Trophoblast cell (in vitro differentiated cells and primary cell): ENCODE data around the gene SKI.

Experiments
- DNase-seq, 2 donors: peaks; one replicate each; pipeline ENCODE4 v3.0.0-alpha.2; 2016
- H2AFZ ChIP-seq: 2 replicates; pipeline ENCODE4 v1.6.1; 2013; ENCODE audit warnings: low read length, moderate library complexity, mild to moderate bottlenecking; ENCODE audit not compliant: insufficient read depth, poor library complexity
- H2AK5ac ChIP-seq: 2 replicates; pipeline ENCODE4 v1.6.1; 2013; ENCODE audit warnings: mild to moderate bottlenecking, low read length
- H2BK120ac ChIP-seq: 2 replicates; pipeline ENCODE4 v1.6.1; 2013; ENCODE audit warnings: low read length, mild to moderate bottlenecking, moderate library complexity; ENCODE audit not compliant: insufficient read depth, poor library complexity
- H2BK12ac ChIP-seq: 2 replicates; pipeline ENCODE4 v1.6.1; 2013; ENCODE audit warnings: mild to moderate bottlenecking, low read length, moderate library complexity
- H2BK5ac ChIP-seq: 2 replicates; pipeline ENCODE4 v1.6.1; 2013; ENCODE audit warnings: low read length, low read depth, moderate library complexity, mild to moderate bottlenecking; ENCODE audit not compliant: poor library complexity
- H3K14ac ChIP-seq: 2 replicates; pipeline ENCODE4 v1.6.1; 2013; ENCODE audit warnings: mild to moderate bottlenecking, low read length
- H3K18ac ChIP-seq: 2 replicates; pipeline ENCODE4 v1.6.1; 2013; ENCODE audit warnings: mild to moderate bottlenecking, low read length
- H3K23ac ChIP-seq: 2 replicates; pipeline ENCODE4 v1.6.1; 2013; ENCODE audit warnings: low read length
- H3K27ac ChIP-seq: 2 replicates; pipeline ENCODE4 v1.5.1; 2013; ENCODE audit warnings: low read depth, mild to moderate bottlenecking, inconsistent platforms, low read length, moderate library complexity
- H3K27me3 ChIP-seq: 2 replicates; pipeline ENCODE4 v1.6.1; 2013; ENCODE audit warnings: inconsistent platforms, mild to moderate bottlenecking, low read length, moderate library complexity; ENCODE audit not compliant: insufficient read depth
- H3K36me3 ChIP-seq, 2 experiments: 1 replicate in 1 of 2; 2 replicates in 1 of 2; pipeline ENCODE4 v1.6.1; 2013; ENCODE audit warnings: low read length in 2 of 2, mild to moderate bottlenecking in 2 of 2, moderate library complexity in 1 of 2; ENCODE audit not compliant: insufficient read depth in 2 of 2, control insufficient read depth in 1 of 2
- H3K4ac ChIP-seq: 2 replicates; pipeline ENCODE4 v1.6.1; 2013; ENCODE audit warnings: low read depth, mild to moderate bottlenecking, low read length, moderate library complexity
- H3K4me1 ChIP-seq, 2 experiments: 1 replicate in 1 of 2; 2 replicates in 1 of 2; pipeline ENCODE4 v1.6.1; 2013; ENCODE audit warnings: low read length in 2 of 2, mild to moderate bottlenecking in 2 of 2, moderate library complexity in 1 of 2; ENCODE audit not compliant: insufficient read depth in 2 of 2, control insufficient read depth in 1 of 2
- H3K4me2 ChIP-seq: 2 replicates; pipeline ENCODE4 v1.6.1; 2013; ENCODE audit warnings: inconsistent platforms, mild to moderate bottlenecking, low read length, moderate library complexity
- H3K4me3 ChIP-seq: 2 replicates; pipeline ENCODE4 v1.5.1; 2013; ENCODE audit warnings: mild to moderate bottlenecking, low read depth, low read length, inconsistent platforms
- H3K79me1 ChIP-seq: one replicate; pipeline ENCODE4 v1.6.1; 2013; ENCODE audit warnings: low read length
- H3K79me2 ChIP-seq: 2 replicates; pipeline ENCODE4 v1.6.1; 2013; ENCODE audit warnings: low read length, mild to moderate bottlenecking; ENCODE audit not compliant: control insufficient read depth, insufficient read depth, poor library complexity
- H3K9ac ChIP-seq: 2 replicates; pipeline ENCODE4 v1.6.1; 2013; ENCODE audit warnings: mild to moderate bottlenecking, low read length
- H3K9me3 ChIP-seq: 2 replicates; pipeline ENCODE4 v1.6.1; 2013; ENCODE audit warnings: low read depth, mild to moderate bottlenecking, control low read depth, inconsistent platforms, low read length; ENCODE audit not compliant: insufficient read depth
- H4K12ac ChIP-seq: 2 replicates; pipeline ENCODE4 v1.6.1; 2013; ENCODE audit warnings: low read depth, mild to moderate bottlenecking, low read length, moderate library complexity
- H4K8ac ChIP-seq: 2 replicates; pipeline ENCODE4 v1.6.1; 2013; ENCODE audit warnings: low read depth, mild to moderate bottlenecking, low read length, moderate library complexity
- H4K91ac ChIP-seq: one replicate; pipeline ENCODE4 v1.6.1; 2013; ENCODE audit warnings: low read depth, mild to moderate bottlenecking, low read length, moderate library complexity
- WGBS: extraction: QIAGEN DNeasy Blood & Tissue Kit; methylation state at CpG from one replicate; pipeline ENCODE4 v1.1.7; 2013; ENCODE audit warnings: missing lambda C conversion rate; ENCODE audit not compliant: insufficient read length, insufficient coverage; ENCODE audit errors: extremely low coverage; 5-methylcytosine and 5-hydroxymethylcytosine counted together

Gene SKI

GRCh38 chr1:2270260-2271100 is 42.4 kb downstream of the SKI start:
- no peaks in the 10 kb centered on the region for H3K9me3 ChIP-seq
- peaks cover 20 to 31% of the 10 kb centered on the region in 2 experiments for H3K4me1 ChIP-seq
- no peak for DNase-seq

GRCh38 chr1:2271211-2271721 is 43.1 kb downstream of the SKI start:
- Histone ChIP-seq H3K4ac (peak overlapping the region; percentile 41), H3K36me3 (peaks cover 0 to 5% of the 10 kb centered on the region in 2 experiments), H2BK12ac (no peak overlapping the region), H3K79me1 (no peaks in the 10 kb centered on the region), H3K4me3 (no peak overlapping the region), H3K23ac (no peak overlapping the region), H3K79me2 (peaks cover 34% of the 10 kb centered on the region), H3K14ac (no peak overlapping the region), H3K9me3 (no peaks in the 10 kb centered on the region), H4K91ac (no peak overlapping the region), H2BK5ac (no peak overlapping the region), H2BK120ac (no peak overlapping the region), H4K8ac (no peak overlapping the region), H3K18ac (no peak overlapping the region), H3K27ac (no peak overlapping the region), H3K4me1 (peaks cover 27 to 38% of the 10 kb centered on the region in 2 experiments), H3K4me2 (no peak overlapping the region), H3K27me3 (no peaks in the 10 kb centered on the region), H4K12ac (no peak overlapping the region), H2AFZ (no peak overlapping the region), H3K9ac (no peak overlapping the region), H2AK5ac (no peak overlapping the region)
- DNase-seq: no peak
- no CpG with 5 or more reads among the region's 25 CpGs for WGBS

More at GRCh38 chr1:2270260-2271100, 42.4 kb downstream of the SKI start:
- no peak overlapping the region for H3K4me3 ChIP-seq
- H3K79me1 ChIP-seq: no peaks in the 10 kb centered on the region
- no peak overlapping the region for H3K9ac ChIP-seq
- no peak overlapping the region for H2BK12ac ChIP-seq
- H4K91ac ChIP-seq: no peak overlapping the region
- H3K4me2 ChIP-seq: no peak overlapping the region
- H3K18ac ChIP-seq: peak overlapping the region; percentile 38
- peak overlapping the region; percentile 41 for H3K4ac ChIP-seq
- H4K12ac ChIP-seq: no peak overlapping the region
- H2BK5ac ChIP-seq: no peak overlapping the region
- no peak overlapping the region for H3K23ac ChIP-seq
- H2AK5ac ChIP-seq: no peak overlapping the region
- no peaks in the 10 kb centered on the region for H3K27me3 ChIP-seq
- no peak overlapping the region for H2BK120ac ChIP-seq
- peaks cover 36% of the 10 kb centered on the region for H3K79me2 ChIP-seq
- no peak overlapping the region for H3K14ac ChIP-seq
- no peak overlapping the region for H2AFZ ChIP-seq
- WGBS: no CpG with 5 or more reads among the region's 27 CpGs
- H3K36me3 ChIP-seq: peaks cover 0 to 5% of the 10 kb centered on the region in 2 experiments
- no peak overlapping the region for H3K27ac ChIP-seq
- H4K8ac ChIP-seq: no peak overlapping the region

GRCh38 chr1:2271841-2272655 is 43.9 kb downstream of the SKI start:
- Histone ChIP-seq H3K79me2 (peaks cover 36% of the 10 kb centered on the region), H3K9ac (no peak overlapping the region), H4K91ac (no peak overlapping the region), H3K23ac (no peak overlapping the region), H4K12ac (no peak overlapping the region), H3K79me1 (no peaks in the 10 kb centered on the region), H3K4me3 (no peak overlapping the region), H3K9me3 (no peaks in the 10 kb centered on the region), H3K27me3 (no peaks in the 10 kb centered on the region), H3K4me2 (no peak overlapping the region), H4K8ac (no peak overlapping the region), H3K18ac (peak overlapping the region; percentile 43), H3K4me1 (peaks cover 27 to 39% of the 10 kb centered on the region in 2 experiments), H2AK5ac (no peak overlapping the region), H2AFZ (no peak overlapping the region), H2BK12ac (no peak overlapping the region), H3K27ac (no peak overlapping the region), H3K14ac (no peak overlapping the region), H3K36me3 (peaks cover 0 to 4% of the 10 kb centered on the region in 2 experiments), H3K4ac (peak overlapping the region; percentile 58), H2BK120ac (no peak overlapping the region), H2BK5ac (no peak overlapping the region)
- WGBS: no CpG with 5 or more reads among the region's 23 CpGs
- DNase-seq: no peak

GRCh38 chr1:2272686-2273400 is 44.7 kb downstream of the SKI start:
- Histone ChIP-seq H3K79me2 (peaks cover 35% of the 10 kb centered on the region), H3K14ac (no peak overlapping the region), H3K18ac (no peak overlapping the region), H3K79me1 (no peaks in the 10 kb centered on the region), H3K4me3 (no peak overlapping the region), H3K4ac (peak overlapping the region; percentile 30), H2BK5ac (no peak overlapping the region), H4K8ac (no peak overlapping the region), H3K27me3 (no peaks in the 10 kb centered on the region), H2BK12ac (no peak overlapping the region), H3K9me3 (peaks cover 4% of the 10 kb centered on the region), H2AFZ (no peak overlapping the region), H2BK120ac (no peak overlapping the region), H3K4me1 (peaks cover 31 to 43% of the 10 kb centered on the region in 2 experiments), H2AK5ac (no peak overlapping the region), H3K23ac (no peak overlapping the region), H3K9ac (no peak overlapping the region), H3K36me3 (peaks cover 3 to 4% of the 10 kb centered on the region in 2 experiments), H4K91ac (no peak overlapping the region), H4K12ac (no peak overlapping the region), H3K4me2 (no peak overlapping the region), H3K27ac (no peak overlapping the region)
- DNase-seq: no peak
- no CpG with 5 or more reads among the region's 28 CpGs for WGBS
